HEK293 (cell line): ENCODE results near the gene DHPS.

ENCODE experiments used
- CTCF ChIA-PET: fragments of 350-600 bp; formaldehyde crosslinking; extraction: SDS; loops from one replicate; lab custom pipeline; 2021; ENCODE audit warnings: antibody characterized with exemption; lab: Yijun Ruan, JAX
- POLR2A ChIA-PET: fragments of 300-600 bp; formaldehyde crosslinking; extraction: SDS; loops from one replicate; lab custom pipeline; 2020; ENCODE audit warnings: antibody characterized with exemption, inconsistent platforms; lab: Yijun Ruan, JAX
- H3K27ac ChIP-seq: fragments of 200-500 bp; sonication (Bioruptor generic); 2 replicates; pipeline ENCODE4 v1.5.1; 2014; ENCODE audit warnings: low read depth, low read length, control low read depth, inconsistent platforms; ENCODE audit errors: extremely low read depth
- H3K36me3 ChIP-seq, 2 experiments: fragments of 200-500 bp in 1 of 2; sonication (Bioruptor generic) in 1 of 2; 1 replicate in 1 of 2; 2 replicates in 1 of 2; pipeline ENCODE4 v1.5.1; 2014 to 2017; ENCODE audit warnings: inconsistent platforms in 2 of 2, low read length in 2 of 2; ENCODE audit not compliant: control insufficient read depth in 2 of 2, insufficient read depth in 1 of 2
- H3K4me1 ChIP-seq: fragments of 200-500 bp; sonication (Bioruptor generic); 2 replicates; pipeline ENCODE4 v1.5.1; 2014; ENCODE audit warnings: mild to moderate bottlenecking, low read length, inconsistent platforms; ENCODE audit not compliant: control insufficient read depth, insufficient read depth
- H3K4me3 ChIP-seq: 2 replicates; pipeline ENCODE4 v1.5.1; 2011; ENCODE audit warnings: low read depth, mild to moderate bottlenecking, control low read depth, low read length, moderate library complexity
- H3K9me3 ChIP-seq: fragments of 200-500 bp; sonication (Bioruptor generic); 2 replicates; pipeline ENCODE4 v1.5.1; 2014; ENCODE audit warnings: low read depth, low read length, inconsistent platforms; ENCODE audit not compliant: control insufficient read depth, insufficient read depth
- ATF2 ChIP-seq: fragments of 450-650 bp; formaldehyde crosslinking; IDR thresholded peaks from 2 replicates; pipeline ENCODE4 v1.5.1; 2016; ENCODE audit warnings: missing biosample characterization, missing genetic modification characterization, low read depth
- CTCF ChIP-seq: fragments of 450-650 bp; formaldehyde crosslinking; IDR thresholded peaks from 2 replicates; pipeline ENCODE4 v1.5.1; 2016; ENCODE audit warnings: missing biosample characterization, missing genetic modification characterization
- EGR2 ChIP-seq: fragments of 450-650 bp; formaldehyde crosslinking; IDR thresholded peaks from 2 replicates; pipeline ENCODE4 v1.5.1; 2016; ENCODE audit warnings: low read depth, missing biosample characterization, missing genetic modification characterization
- GLI4 ChIP-seq: fragments of 450-650 bp; formaldehyde crosslinking; IDR thresholded peaks from 2 replicates; pipeline ENCODE4 v1.5.1; 2016; ENCODE audit warnings: missing biosample characterization, missing genetic modification characterization
- KLF8 ChIP-seq: fragments of 450-650 bp; formaldehyde crosslinking; IDR thresholded peaks from 2 replicates; pipeline ENCODE4 v1.5.1; 2016; ENCODE audit warnings: missing biosample characterization, missing genetic modification characterization
- PRDM6 ChIP-seq: fragments of 450-650 bp; formaldehyde crosslinking; IDR thresholded peaks from 2 replicates; pipeline ENCODE4 v1.5.1; 2017; ENCODE audit warnings: missing biosample characterization, missing genetic modification characterization
- SCRT2 ChIP-seq: fragments of 450-650 bp; formaldehyde crosslinking; IDR thresholded peaks from 2 replicates; pipeline ENCODE4 v1.5.1; 2016; ENCODE audit warnings: missing biosample characterization, missing genetic modification characterization
- TRIM28 ChIP-seq: IDR thresholded peaks from 2 replicates; pipeline ENCODE4 v1.6.1; 2011; ENCODE audit warnings: low read length, control low read depth, borderline replicate concordance
- ZBTB1 ChIP-seq: fragments of 450-650 bp; formaldehyde crosslinking; IDR thresholded peaks from 2 replicates; pipeline ENCODE4 v1.5.1; 2016; ENCODE audit warnings: missing biosample characterization, missing genetic modification characterization
- ZEB2 ChIP-seq: fragments of 450-650 bp; formaldehyde crosslinking; IDR thresholded peaks from 2 replicates; pipeline ENCODE4 v1.5.1; 2016; ENCODE audit warnings: missing biosample characterization, missing genetic modification characterization
- ZNF16 ChIP-seq: fragments of 450-650 bp; formaldehyde crosslinking; IDR thresholded peaks from 2 replicates; pipeline ENCODE4 v1.5.1; 2016; ENCODE audit warnings: low read depth, missing biosample characterization, missing genetic modification characterization
- ZNF311 ChIP-seq: fragments of 450-650 bp; formaldehyde crosslinking; IDR thresholded peaks from 2 replicates; pipeline ENCODE4 v1.5.1; 2017; ENCODE audit warnings: missing biosample characterization, missing genetic modification characterization, borderline replicate concordance
- ZNF341 ChIP-seq: fragments of 450-650 bp; formaldehyde crosslinking; IDR thresholded peaks from 2 replicates; pipeline ENCODE4; 2016; ENCODE audit warnings: low read depth, missing biosample characterization, missing genetic modification characterization
- ZNF354C ChIP-seq: fragments of 450-650 bp; formaldehyde crosslinking; IDR thresholded peaks from 2 replicates; pipeline ENCODE4 v1.5.1; 2016; ENCODE audit warnings: missing biosample characterization, missing genetic modification characterization, low read depth, borderline replicate concordance
- ZNF416 ChIP-seq: fragments of 450-650 bp; formaldehyde crosslinking; IDR thresholded peaks from 2 replicates; pipeline ENCODE4 v1.5.1; 2016; ENCODE audit warnings: missing biosample characterization, missing genetic modification characterization
- ZNF518A ChIP-seq: fragments of 450-650 bp; formaldehyde crosslinking; conservative IDR thresholded peaks from 2 replicates; pipeline ENCODE4 v1.5.1; 2016; ENCODE audit warnings: low read depth, missing biosample characterization, missing genetic modification characterization
- ZNF544 ChIP-seq: fragments of 450-650 bp; formaldehyde crosslinking; IDR thresholded peaks from 2 replicates; pipeline ENCODE4 v1.5.0; 2017; ENCODE audit warnings: missing biosample characterization, missing genetic modification characterization
- ZNF549 ChIP-seq: fragments of 450-650 bp; IDR thresholded peaks from 2 replicates; pipeline ENCODE4 v1.5.1; 2018; ENCODE audit warnings: missing biosample characterization, missing genetic modification characterization, mild to moderate bottlenecking, inconsistent platforms, moderate library complexity
- ZNF670 ChIP-seq: fragments of 450-650 bp; formaldehyde crosslinking; IDR thresholded peaks from 2 replicates; pipeline ENCODE4 v1.5.1; 2016; ENCODE audit warnings: missing biosample characterization, missing genetic modification characterization, low read depth
- ZNF692 ChIP-seq: fragments of 450-650 bp; formaldehyde crosslinking; IDR thresholded peaks from 2 replicates; pipeline ENCODE4 v1.5.1; 2016; ENCODE audit warnings: missing biosample characterization, missing genetic modification characterization
- ZSCAN16 ChIP-seq: fragments of 450-650 bp; formaldehyde crosslinking; IDR thresholded peaks from 2 replicates; pipeline ENCODE4 v1.5.1; 2016; ENCODE audit warnings: missing biosample characterization, missing genetic modification characterization

Gene DHPS

GRCh38 chr19:12695997-12696365 is 14.3 kb upstream of the DHPS start (continued):
- no peak for TF ChIP-seq ZNF16 (tag by site-specific recombination)
- no peak for TF ChIP-seq TRIM28
- no peak for TF ChIP-seq EGR2 (tag by site-specific recombination)

GRCh38 chr19:12695514-12695913 is 13.8 kb upstream of the DHPS start:
- Histone ChIP-seq H3K4me1 (no peaks in the 10 kb centered on the region), H3K4me3 (peak overlapping the region; percentile 84), H3K9me3 (no peaks in the 10 kb centered on the region), H3K27ac (no peak overlapping the region), H3K36me3 (peaks cover 12 to 43% of the 10 kb centered on the region in 2 experiments)
- POLR2A ChIA-PET, result interaction anchor here (2.1 to 2.7 kb wide), 2 partner anchors 11 to 27 kb away, joined by 6 to 19 read pairs; partner anchors contain the start of gene TNPO2
- TF ChIP-seq CTCF (no peak), SCRT2 (tag by site-specific recombination) (peak; percentile 75)
- CTCF ChIA-PET, result interaction anchor here (0.5 to 0.8 kb wide), 3 partner anchors 81 to 189 kb away, joined by 3 to 5 read pairs (median 3); partner anchors contain the start of gene RNASEH2A

- Histone ChIP-seq H3K4me3 (no peak overlapping the region), H3K27ac (no peak overlapping the region), H3K9me3 (no peaks in the 10 kb centered on the region), H3K36me3 (peaks cover 12 to 39% of the 10 kb centered on the region in 2 experiments), H3K4me1 (no peaks in the 10 kb centered on the region)
- CTCF ChIA-PET, result interaction anchor here (0.5 to 0.6 kb wide), 2 partner anchors 111 to 189 kb away, joined by 3 to 5 read pairs; partner anchors contain the start of gene RNASEH2A
- TF ChIP-seq ZNF341 (no peak), ZNF670 (tag by site-specific recombination) (no peak), ZBTB1 (tag by site-specific recombination) (no peak), ZNF311 (no peak), GLI4 (tag by site-specific recombination) (no peak), ZNF544 (no peak), ZEB2 (tag by site-specific recombination) (no peak), ZNF692 (tag by site-specific recombination) (no peak), ATF2 (tag by site-specific recombination) (no peak), ZSCAN16 (tag by site-specific recombination) (no peak), ZNF354C (tag by site-specific recombination) (no peak), ZNF518A (no peak), ZNF549 (tag by site-specific recombination) (no peak), ZNF416 (no peak), PRDM6 (no peak), KLF8 (no peak)
- POLR2A ChIA-PET, result interaction anchor here (2.1 kb wide), 1 partner anchor 11 kb away, joined by 6 read pairs; no protein-coding TSS in a partner anchor
Measured at GRCh38 chr19:12695096-12695495, 13.4 kb upstream of the DHPS start.
